Measurements from ENCODE around the gene EPB41L4A. TPM values are rescaled to one million over a fixed set of nuclear protein-coding genes. Genes with fewer than 3 reads are reported as not detected.
"Not testable (repeated sequence)": the region's sequence is repeated elsewhere in the genome, so short reads cannot be mapped to it uniquely, and the experiment has no call there.

Gene EPB41L4A
- total RNA-seq, 2 donors from 2014 or later, result 7.7 to 9.9 TPM

- 84 to 90% methylated on average over 5 to 6 of the region's 6 CpGs for WGBS, 2 experiments (ENCODE audit: insufficient coverage in 1 of 2, insufficient read length in 1 of 2)
- no peaks in the 10 kb centered on the region for H3K4me1 ChIP-seq (ENCODE audit: control insufficient read depth, insufficient read depth, low read length)
- Mint-ChIP-seq H3K4me3 (no peak overlapping the region), H3K27ac (no peak overlapping the region), H3K36me3 (ENCODE audit: low read depth) (no peaks in the 10 kb centered on the region), H3K4me1 (peaks cover 21% of the 10 kb centered on the region), H3K9me3 (peaks cover 6% of the 10 kb centered on the region), H3K27me3 (ENCODE audit: insufficient read depth) (no peaks in the 10 kb centered on the region)
- H3K27me3 ChIP-seq (ENCODE audit: control insufficient read depth, insufficient read depth, low read length, poor library complexity, severe bottlenecking), result no peaks in the 10 kb centered on the region
- H3K9me3 ChIP-seq (ENCODE audit: control insufficient read depth, low read length), result peaks cover 2% of the 10 kb centered on the region
- no peak overlapping the region for H3K4me3 ChIP-seq (ENCODE audit: low read length)
- DNase-seq, result no peak
- H3K36me3 ChIP-seq (ENCODE audit: control insufficient read depth, insufficient read depth, low read length), result no peaks in the 10 kb centered on the region
- H3K9ac ChIP-seq (ENCODE audit: extremely low read depth, low read length, poor library complexity, severe bottlenecking), result no peak overlapping the region
- no peak for TF ChIP-seq CTCF (conservative IDR thresholded peaks at IDR 0.05)
- H3K27ac ChIP-seq (ENCODE audit: low read depth, low read length), result no peak overlapping the region
Observed at GRCh38 chr5:112445626-112446350, 26.7 kb upstream of the EPB41L4A start.

- Mint-ChIP-seq H3K4me1 (peaks cover 21% of the 10 kb centered on the region), H3K9me3 (peaks cover 17% of the 10 kb centered on the region)
- WGBS, 2 experiments (ENCODE audit: insufficient coverage in 1 of 2, insufficient read length in 1 of 2), result 93 to 96% methylated on average over 7 to 10 of the region's 12 CpGs
- H3K9ac ChIP-seq (ENCODE audit: extremely low read depth, low read length, poor library complexity, severe bottlenecking); H3K27me3 Mint-ChIP-seq (ENCODE audit: insufficient read depth); H3K36me3 ChIP-seq (ENCODE audit: control insufficient read depth, insufficient read depth, low read length); H3K27me3 ChIP-seq (ENCODE audit: control insufficient read depth, insufficient read depth, low read length, poor library complexity, severe bottlenecking); H3K4me3 Mint-ChIP-seq; H3K27ac Mint-ChIP-seq; H3K9me3 ChIP-seq (ENCODE audit: control insufficient read depth, low read length); H3K36me3 Mint-ChIP-seq (ENCODE audit: low read depth); H3K4me1 ChIP-seq (ENCODE audit: control insufficient read depth, insufficient read depth, low read length); DNase-seq; H3K4me3 ChIP-seq (ENCODE audit: low read length); H3K27ac ChIP-seq (ENCODE audit: low read depth, low read length): not testable (repeated sequence)
Observed at GRCh38 chr5:112443932-112444331, 24.9 kb upstream of the EPB41L4A start.

- Mint-ChIP-seq H3K4me3 (no peak overlapping the region), H3K4me1 (peaks cover 12% of the 10 kb centered on the region), H3K27me3 (ENCODE audit: insufficient read depth) (no peaks in the 10 kb centered on the region), H3K36me3 (ENCODE audit: low read depth) (no peaks in the 10 kb centered on the region), H3K9me3 (peaks cover 26% of the 10 kb centered on the region), H3K27ac (no peak overlapping the region)
- peaks cover 5% of the 10 kb centered on the region for H3K9me3 ChIP-seq (ENCODE audit: control insufficient read depth, low read length)
- 86 to 97% methylated on average over 1 to 2 of the region's 2 CpGs for WGBS, 2 experiments (ENCODE audit: insufficient coverage in 1 of 2, insufficient read length in 1 of 2)
- no peaks in the 10 kb centered on the region for H3K36me3 ChIP-seq (ENCODE audit: control insufficient read depth, insufficient read depth, low read length)
- no peak overlapping the region for H3K9ac ChIP-seq (ENCODE audit: extremely low read depth, low read length, poor library complexity, severe bottlenecking)
- no peak for TF ChIP-seq CTCF (conservative IDR thresholded peaks at IDR 0.05)
- H3K27me3 ChIP-seq (ENCODE audit: control insufficient read depth, insufficient read depth, low read length, poor library complexity, severe bottlenecking), result no peaks in the 10 kb centered on the region
- no peak for DNase-seq
- no peak overlapping the region for H3K4me3 ChIP-seq (ENCODE audit: low read length)
- no peak overlapping the region for H3K27ac ChIP-seq (ENCODE audit: low read depth, low read length)
- no peaks in the 10 kb centered on the region for H3K4me1 ChIP-seq (ENCODE audit: control insufficient read depth, insufficient read depth, low read length)
Observed at GRCh38 chr5:112440031-112440430, 21.0 kb upstream of the EPB41L4A start.

Data from endodermal cell (in vitro differentiated cells).